ENCODE measurements around the gene KRT25.
"Not testable (repeated sequence)": the region's sequence is repeated elsewhere in the genome, so short reads cannot be mapped to it uniquely, and the experiment has no call there.

Gene KRT25

DNA sequence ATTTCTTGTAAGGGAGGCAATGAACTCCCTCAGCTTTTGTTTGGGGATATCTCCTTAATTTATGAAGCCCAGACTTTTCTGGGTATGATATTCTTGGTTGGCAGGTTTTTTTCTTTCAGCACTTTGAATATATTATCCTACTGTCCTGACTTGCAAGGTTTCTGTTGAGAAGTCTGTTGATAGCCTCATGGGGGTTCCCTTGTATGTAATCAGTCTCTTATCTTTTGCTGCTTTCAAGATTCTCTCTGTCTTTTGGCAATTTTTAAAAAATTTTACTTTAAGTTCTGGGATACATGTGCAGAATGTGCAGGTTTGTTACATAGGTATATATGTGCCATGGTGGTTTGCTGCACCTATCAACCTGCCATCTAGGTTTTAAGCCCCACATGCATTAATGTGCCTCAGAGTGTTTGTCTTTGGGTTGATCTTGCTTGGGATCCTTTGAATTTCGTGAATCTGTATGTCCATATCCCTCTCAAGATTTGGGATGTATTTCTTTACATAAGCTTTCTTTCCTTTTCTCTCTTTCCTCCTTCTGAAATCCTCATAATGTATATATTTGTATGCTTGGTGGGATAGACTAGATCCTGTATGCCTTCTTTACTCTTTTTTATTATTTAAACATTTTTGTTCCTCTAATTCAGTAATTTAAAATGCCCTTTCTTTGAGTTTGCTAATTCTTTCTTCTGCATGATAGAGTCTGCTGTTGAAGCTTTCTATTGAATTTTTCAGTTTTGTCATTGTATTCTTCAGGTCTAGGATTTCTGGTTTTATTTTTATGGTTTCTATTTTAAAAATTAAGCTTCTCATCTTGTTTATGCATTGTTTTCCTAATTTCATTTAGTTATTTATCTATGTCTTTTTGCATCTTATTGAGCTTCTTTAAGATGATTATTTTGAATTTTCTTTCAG is 5.2 kb upstream of the KRT25 start:
- DNase-seq (ENCODE audit: low read depth in 2 of 2): no peak

DNA sequence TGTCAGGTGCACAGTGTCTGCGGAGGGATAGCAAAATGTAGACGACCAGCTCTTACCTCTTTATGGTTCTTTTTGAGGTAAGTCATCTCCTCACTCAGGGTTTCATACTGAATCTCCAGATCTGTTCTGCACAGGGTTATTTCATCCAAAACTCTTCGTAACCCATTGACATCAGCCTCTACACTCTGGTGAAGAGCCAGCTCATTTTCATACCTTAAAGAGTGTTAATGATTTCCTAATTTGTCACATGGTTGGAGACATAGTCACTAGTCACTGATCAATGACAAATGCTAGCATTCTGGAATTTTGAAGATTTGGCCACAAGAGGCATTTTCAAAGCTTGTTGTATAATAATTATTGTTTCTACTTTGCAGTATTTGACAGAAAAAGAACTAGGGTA is 1.3 kb downstream of the KRT25 start:
- no peak for DNase-seq (ENCODE audit: low read depth in 2 of 2)

DNA sequence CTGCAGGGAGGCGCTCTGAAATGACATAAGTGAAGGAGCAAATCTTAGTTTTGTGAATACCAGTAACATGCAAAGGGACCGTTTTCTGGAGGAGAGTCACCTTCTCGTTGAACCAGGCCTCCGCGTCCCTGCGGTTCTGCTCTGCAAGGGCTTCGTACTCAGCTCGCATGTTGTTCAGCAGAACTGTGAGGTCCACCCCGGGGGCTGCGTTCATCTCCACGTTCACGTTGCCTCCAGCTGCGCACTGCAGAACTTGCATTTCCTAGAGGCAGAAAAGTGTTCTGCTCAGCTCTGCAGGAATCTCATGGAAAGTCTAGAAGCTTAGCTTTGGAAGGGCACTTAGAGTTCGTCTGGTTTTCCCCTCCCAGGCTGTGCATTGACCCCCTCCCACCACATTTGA is 4.1 kb downstream of the KRT25 start:
- no peak for DNase-seq (ENCODE audit: low read depth in 2 of 2)

DNA sequence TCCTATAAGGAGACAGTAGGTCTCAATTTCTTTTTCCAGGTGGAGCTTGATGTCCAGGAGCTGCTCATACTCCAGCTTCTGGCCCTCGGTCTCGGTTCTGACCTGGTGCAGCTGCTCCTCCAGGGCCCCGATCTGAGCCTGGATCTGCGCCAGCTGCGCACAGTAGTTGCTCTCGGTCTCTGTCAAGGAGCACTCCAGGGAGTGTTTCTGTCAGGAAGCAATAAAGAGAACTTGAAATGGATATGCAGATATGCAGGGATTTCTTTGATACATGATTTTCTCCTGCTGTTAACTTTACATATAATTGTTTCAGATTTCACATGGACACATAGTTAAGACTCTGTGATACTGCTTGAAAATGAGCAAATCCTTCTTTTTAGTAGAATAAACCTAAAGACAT is 4.7 kb downstream of the KRT25 start:
- no peak for DNase-seq (ENCODE audit: low read depth in 2 of 2)

DNA sequence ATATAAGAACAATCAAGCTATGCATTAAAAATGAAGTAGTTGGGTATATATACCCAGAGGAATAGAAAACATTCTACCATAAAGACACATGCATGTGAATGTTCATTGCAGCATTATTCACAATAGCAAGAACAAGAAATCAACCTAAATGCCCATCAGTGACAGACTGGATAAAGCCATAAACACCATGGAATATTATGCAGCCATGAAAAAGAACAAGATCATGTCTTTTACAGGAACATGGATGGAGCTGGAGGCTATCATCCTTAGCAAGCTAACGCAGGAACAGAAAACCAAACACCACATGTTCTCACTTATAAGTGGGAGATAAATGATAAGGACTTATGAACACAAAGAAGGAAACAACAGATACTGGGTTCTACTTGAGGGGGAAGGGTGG is 6.5 kb downstream of the KRT25 start:
- not testable (repeated sequence) for DNase-seq (ENCODE audit: low read depth in 2 of 2)

DNA sequence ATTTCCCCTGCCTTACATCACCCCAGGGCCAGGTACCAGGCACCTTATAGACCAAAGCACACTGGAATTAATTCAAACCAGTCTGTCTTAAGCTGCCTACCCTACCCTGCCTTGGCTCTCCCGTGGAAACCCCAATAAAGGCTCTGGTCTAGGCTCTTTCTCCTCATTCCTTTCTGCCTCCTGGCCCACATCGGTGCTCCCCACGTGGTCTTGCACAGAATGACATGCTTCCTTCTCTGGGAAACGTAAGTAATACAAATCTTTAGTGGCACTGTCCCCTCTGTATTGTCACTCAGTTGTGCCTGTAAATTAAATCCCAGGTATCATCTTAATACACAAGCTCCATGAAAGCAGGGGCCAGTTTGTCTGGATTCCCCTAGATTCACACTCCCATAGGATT is 16.6 kb downstream of the KRT25 start:
- no peak for DNase-seq (ENCODE audit: low read depth in 2 of 2)

DNA sequence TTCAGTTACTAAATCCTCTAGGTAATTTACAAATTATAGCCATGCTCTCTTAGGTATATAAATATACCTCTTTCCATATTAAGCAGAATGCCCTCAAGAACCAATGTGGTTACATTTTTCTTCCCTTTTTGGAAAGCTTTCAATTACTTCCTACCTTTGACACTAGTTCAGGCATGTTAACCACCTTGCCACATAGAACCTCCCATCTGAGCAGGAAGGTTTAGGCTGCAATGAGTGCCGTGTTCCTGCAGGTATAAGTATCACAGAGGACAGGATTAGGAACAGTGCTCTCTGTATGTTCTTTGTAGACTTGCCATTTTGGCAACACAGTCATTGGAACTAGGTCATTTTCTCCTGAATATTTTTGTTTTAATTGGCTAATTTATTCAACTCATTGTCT is 20.1 kb downstream of the KRT25 start:
- no peak for DNase-seq (ENCODE audit: low read depth in 2 of 2)

DNA sequence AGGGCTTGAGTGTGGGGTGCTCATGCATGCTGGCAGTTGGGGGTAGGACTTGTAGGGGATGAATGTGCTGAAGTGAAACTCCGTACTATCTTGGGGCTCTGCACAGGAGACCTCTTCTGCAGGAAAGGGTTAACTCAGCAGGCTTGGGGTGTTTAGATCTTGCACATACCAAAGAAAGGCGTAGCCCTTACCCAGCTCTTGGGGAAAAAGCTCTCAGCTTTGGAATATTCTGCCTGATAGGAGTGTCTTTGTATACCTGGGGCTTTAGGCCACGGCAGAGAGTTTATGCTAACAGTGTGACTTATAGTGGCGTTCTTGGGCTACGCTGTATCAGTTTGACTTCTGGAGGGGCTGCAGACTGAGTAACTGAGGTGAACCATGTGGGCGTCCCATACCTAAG is 21.1 kb downstream of the KRT25 start:
- no peak for DNase-seq (ENCODE audit: low read depth in 2 of 2)

DNA sequence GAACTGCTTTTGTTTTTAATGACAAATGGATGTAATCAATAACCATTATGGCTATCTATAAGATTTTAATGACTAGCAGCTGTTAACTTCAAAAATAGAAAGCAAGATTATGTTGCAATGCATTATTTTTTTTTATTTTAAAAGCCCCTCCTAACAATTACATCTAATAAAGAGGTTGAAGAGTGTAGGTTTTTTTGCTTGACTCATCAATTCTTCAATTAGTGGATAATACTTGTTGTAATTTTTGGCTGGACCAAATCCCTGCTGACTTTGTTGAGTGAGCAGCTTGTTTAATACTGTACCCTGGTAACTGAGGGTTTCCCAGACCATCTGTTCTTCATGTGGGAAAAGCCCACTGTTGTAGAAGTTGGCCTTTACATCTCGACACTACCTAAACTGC is 24.2 kb downstream of the KRT25 start:
- no peak for DNase-seq (ENCODE audit: low read depth in 2 of 2)

DNA sequence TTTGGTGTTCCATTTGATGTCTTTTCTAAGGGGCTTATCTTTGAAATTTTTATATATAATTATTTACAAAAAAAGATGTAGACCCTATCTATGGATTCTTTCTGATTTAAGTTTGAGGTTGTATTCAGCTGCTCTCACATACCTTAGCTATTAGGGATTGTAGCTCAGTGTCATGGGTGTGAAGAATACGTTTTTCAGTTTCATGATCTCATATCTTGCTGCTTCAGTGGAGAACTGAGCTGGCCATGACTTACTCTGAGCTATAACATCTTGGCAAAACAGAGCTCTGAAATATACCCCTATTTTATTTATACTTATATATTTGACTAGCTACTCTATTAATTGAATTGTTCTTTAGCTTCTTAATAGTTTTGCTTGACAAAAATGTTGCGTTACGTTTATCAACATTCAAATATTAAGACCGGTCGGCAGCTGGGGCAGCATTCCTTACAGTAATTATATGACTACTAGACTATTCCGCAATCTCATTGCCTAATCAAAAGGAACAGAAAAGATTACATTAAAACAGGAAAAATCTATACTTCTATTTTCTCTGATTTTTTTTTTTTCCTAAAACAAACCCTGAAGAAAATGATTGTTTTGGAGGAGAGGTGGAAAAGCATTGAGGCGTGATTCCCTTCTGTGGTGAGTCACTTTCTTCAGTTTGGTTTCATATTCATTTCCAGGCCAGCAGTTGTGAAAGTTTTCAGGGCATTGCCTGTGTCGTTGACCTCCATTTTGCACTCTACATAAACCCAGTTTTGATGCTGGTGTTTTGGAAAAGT is 27.5 kb downstream of the KRT25 start:
- no peak for DNase-seq (ENCODE audit: low read depth in 2 of 2)

DNA sequence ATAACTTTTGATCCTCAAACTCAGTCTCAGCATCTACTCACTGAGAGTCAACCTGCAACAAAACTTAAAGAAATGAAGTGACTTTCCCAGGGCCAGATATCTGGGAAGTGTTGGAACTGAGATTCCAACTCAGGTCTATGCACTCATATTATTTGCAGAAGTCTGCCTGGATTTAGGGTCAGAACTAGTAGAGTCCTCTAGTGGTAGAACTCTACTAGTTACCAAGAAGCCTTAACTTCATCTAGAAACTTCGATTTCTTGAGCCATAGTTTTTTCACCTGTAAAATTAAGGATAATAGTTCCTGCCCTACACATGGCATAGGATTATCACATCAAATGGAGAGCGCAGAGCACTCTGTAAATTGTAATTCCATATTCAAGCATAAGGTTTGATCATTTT is 28.2 kb downstream of the KRT25 start:
- DNase-seq (ENCODE audit: low read depth in 2 of 2): no peak

DNA sequence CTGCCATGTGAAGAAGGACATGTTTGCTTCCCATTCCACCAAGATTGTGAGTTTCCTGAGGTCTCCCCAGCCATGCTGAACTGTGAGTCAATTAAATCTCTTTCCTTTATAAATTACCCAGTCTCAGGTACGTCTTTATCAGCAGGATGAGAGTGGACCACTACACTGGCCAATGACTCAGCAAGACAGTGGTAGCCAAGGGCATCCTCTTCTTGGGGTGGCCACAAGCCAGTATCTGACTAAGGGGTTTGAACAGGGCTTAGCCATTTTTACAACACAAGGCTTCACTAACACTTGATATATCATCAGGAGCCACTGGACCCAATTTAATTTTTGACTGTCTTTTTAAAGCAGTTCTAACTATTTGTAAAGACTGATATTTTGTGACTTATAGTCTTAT is 30.5 kb downstream of the KRT25 start:
- DNase-seq (ENCODE audit: low read depth in 2 of 2): no peak

DNA sequence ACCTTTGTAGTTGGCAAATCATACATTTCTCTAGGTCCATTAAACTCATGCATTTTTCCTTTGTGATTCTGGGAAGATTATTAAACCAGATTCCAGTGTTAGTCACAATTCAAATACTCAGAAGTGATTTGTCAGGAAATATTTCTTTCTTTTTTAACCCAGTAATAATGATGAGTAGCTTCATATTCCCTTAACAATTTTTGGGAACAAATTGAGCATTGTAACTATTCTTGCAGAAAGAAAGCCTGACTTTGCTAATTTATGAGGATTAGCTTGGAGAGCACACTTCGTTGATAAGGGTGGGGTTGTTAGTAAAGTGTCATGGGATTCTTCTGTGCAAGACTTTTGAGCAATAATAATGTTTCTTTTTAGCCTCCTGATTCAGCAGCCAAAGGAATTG is 32.9 kb downstream of the KRT25 start:
- no peak for DNase-seq (ENCODE audit: low read depth in 2 of 2)

DNA sequence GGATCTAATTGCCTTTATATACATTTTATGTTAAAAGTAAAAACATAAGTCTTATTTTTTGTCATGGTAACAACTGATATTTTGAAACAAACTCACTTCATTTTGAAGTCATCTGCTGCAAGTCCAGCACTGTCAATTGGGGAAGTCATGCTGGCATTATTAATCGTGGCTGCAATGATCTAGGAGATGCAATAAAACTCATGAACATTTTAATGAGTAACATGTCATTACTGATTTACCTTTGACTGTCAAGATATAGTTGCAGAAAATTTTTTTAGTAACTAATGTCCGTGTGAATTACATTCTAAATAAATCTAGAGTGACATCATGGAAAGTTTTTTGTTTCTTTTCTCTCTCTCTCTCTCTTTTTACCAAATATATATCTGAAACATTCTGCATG is 34.2 kb downstream of the KRT25 start:
- DNase-seq (ENCODE audit: low read depth in 2 of 2): no peak

DNA sequence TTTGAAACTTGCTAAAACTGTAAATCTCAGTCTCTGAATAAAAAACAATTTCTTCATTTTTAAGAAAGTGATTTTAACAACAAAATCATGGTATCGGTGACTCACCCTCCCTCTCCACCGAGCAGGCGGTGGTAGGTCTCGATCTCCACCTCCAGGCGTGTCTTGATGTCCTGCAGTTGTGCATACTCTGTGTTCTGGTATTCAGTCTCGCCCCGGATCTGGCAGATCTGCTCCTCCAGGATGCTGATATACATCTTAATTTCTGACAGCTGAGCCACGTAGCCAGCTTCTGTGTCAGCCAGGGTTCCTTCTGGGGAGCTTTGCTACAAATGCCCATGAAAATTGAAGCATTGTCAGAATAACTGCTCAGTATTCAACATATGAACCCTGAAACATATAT is 36.2 kb downstream of the KRT25 start:
- DNase-seq (ENCODE audit: low read depth in 2 of 2): no peak

DNA sequence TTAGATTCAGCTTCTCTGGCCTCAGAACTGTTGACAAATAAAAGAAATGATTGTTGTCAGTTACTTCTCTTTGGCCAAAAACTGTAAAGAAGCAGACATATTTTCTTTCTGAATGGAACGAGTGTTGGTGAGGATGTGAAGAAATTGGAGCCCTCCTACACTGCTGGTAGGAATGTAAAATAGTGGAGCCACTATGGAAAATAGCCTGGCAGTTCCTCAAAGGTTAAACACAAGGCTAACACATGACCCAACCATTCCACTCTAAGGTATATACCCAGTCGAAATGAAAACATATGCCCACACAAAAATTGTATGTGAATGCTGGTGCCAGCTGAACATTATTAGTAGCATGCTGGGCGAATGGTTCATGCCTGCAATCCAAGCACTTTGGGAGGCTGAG is 37.4 kb downstream of the KRT25 start:
- no peak for DNase-seq (ENCODE audit: low read depth in 2 of 2)

DNA sequence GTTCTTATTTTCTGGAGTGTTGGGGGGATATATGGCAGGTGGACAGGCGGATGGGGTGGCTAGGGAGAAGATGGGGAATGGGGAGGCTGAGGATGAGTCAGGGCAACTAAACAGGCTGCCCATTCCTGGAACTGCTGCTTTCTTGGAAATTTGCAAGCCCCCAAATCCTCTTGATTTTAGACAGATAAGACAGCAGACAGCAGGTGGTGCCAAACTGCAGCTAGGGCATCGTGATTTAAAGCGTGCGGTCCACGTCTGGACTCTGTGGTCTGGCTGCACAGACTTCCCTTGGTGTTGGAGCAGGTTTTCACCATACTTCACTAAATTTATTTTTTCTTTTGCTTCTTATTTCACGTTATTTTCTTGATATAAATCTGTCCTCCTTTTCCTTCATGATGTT is 40.7 kb downstream of the KRT25 start:
- no peak for DNase-seq (ENCODE audit: low read depth in 2 of 2)

DNA sequence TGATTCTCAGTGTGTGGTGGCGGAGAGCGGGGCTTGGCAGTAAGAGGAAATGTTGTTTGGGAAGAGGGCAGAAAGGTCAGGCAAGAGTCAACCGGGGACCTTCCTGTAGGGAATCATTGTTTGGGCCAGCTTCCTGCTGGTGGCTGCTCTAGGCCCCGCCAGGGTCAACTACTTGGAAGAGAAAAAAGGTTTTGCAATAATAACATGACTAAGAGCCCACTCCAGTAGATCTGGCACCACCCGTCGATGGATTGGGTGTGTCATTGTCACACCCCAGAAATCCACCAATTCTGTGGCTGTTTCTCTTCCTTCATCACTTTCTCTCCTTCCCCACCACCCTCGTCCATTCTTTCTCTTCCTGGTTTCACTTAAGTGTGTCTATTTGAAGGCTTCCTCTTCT is 47.4 kb downstream of the KRT25 start:
- no peak for DNase-seq (ENCODE audit: low read depth in 2 of 2)

DNA sequence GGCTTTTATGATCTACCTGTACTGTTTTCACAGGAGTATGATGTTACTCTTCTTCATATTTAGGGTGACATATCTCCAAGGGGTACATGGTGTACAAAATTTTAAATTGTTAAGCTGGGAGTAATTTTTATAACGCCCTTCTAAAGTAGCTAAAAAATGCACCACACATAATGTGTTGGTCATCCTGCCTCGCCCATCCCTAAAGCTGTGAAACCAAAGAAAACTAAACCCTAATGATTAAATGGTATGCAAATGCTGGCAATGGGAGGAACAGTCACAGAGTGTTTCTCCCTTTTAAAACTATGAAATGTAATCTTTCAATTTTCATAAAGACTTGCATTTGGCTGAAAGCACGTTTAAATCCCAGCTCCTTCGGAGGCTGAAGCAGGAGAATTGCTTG is 49.5 kb downstream of the KRT25 start:
- no peak for DNase-seq (ENCODE audit: low read depth in 2 of 2)

DNA sequence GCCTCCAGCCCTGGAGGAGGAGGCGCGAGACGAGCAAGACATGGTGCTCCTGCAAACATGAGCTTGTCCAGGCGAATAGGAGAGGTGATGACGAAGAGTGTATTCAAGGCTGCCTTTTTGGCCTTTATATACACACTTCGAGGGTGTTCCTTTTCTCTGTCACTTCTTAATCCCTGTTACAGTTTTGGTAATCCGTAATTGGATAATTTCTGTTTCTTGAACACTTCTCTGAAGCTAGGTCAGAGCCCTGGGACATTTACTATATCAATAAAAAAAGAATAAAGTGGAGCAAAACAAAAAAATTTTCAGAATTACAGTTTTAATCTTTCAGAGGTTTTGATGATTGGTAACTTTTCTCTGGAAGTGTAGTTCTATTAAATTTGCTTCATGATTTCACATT is 51.5 kb downstream of the KRT25 start, which contains the start of gene KRT24:
KRT24 (minus strand) TSS at position 101 of the 400 bp plus-strand sequence; CDS start at position 42, 59 bp downstream.
- DNase-seq (ENCODE audit: low read depth in 2 of 2): no peak

DNA sequence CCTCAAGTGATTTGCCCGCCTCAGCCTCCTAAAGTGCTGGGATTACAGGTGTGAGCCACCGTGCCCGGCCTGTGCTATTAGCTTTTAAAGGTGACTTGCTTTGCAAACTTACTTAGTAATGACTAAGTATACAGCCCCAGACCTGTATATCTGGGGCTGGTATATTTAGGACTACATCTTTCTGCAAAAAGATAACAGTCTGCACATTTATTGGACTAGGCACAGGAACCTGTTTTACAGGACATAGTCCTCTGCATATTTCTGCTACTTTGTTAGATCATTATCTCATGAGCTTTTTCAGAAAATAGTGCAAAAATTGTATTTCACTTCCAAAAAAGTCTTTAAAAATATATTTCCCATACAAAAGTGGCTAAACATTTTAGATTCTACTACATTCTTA is 52.9 kb downstream of the KRT25 start:
- no peak for DNase-seq (ENCODE audit: low read depth in 2 of 2)

DNA sequence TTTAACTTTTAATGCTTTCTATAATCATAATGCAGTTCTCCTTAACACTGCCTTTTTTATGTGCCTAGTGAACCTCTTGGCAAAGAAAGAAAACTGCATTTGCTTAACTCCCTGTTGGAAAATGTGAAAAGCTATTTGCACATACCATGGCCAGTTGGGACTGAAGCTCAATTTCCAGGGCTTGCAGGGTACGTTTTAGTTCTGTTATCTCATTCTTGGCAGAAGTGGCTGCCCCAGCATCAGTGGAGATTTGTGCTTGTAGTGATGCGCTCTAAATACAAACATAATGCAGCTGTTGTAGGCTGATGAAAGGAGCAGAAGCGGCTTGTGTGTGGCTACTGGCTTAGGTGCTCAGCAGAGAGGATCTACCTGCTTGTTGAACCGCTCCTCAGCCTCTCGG is 55.3 kb downstream of the KRT25 start:
- no peak for DNase-seq (ENCODE audit: low read depth in 2 of 2)

DNA sequence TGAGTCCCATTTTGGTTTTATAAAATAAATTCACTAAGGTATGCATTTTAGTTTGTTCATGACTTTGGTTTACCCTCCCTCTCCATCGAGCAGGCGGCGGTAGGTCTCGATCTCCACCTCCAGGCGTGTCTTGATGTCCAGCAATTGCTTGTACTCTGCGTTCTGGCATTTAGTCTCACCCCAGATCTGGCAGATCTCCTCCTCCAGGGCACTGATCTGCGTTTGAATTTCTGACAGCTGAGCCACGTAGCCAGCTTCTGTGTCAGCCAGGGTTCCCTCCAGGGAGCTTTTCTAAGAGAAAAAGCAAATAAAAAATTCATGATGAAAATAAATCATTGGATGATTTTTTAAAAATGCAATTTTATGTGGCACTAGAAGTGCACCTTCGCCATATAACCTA is 55.8 kb downstream of the KRT25 start:
- no peak for DNase-seq (ENCODE audit: low read depth in 2 of 2)
